Psoas muscle (tissue), 8 donors: Measurements from ENCODE around the gene DNASE1. TPM values are rescaled to one million over a fixed set of nuclear protein-coding genes. Genes with fewer than 3 reads are reported as not detected.

Source experiments
- ATAC-seq, 4 donors: fragments of 200-7000 bp; cut with Tn5 transposase; one replicate each; pipeline ENCODE4 v1.9.1; 2020; ENCODE audit warnings: moderate library complexity in 3 of 4, mild to moderate bottlenecking in 2 of 4
- DNase-seq, 2 donors: peaks; one replicate each; pipeline ENCODE4 v3.0.0-alpha.2; 2020
- H3K27ac ChIP-seq: fragments of 200-600 bp; one replicate; pipeline ENCODE4 v1.8.0; 2022
- H3K27me3 ChIP-seq, 3 donors: fragments of 200-600 bp in 1 of 3; one replicate each; pipeline versions ENCODE4 v1.6.1 to v1.8.0; 2013 to 2022; ENCODE audit warnings: low read length in 2 of 3, mild to moderate bottlenecking in 2 of 3, moderate library complexity in 1 of 3; ENCODE audit not compliant: insufficient read depth in 3 of 3
- H3K36me3 ChIP-seq, 2 donors: fragments of 200-600 bp in 1 of 2; one replicate each; pipeline versions ENCODE4 v1.6.1 to v1.8.0; 2013 to 2022; ENCODE audit warnings: low read depth in 1 of 2, mild to moderate bottlenecking in 1 of 2, moderate library complexity in 1 of 2; ENCODE audit not compliant: insufficient read depth in 1 of 2
- H3K4me1 ChIP-seq: fragments of 200-600 bp; one replicate; pipeline ENCODE4 v1.8.0; 2022
- H3K4me3 ChIP-seq: fragments of 200-600 bp; one replicate; pipeline ENCODE4 v1.8.0; 2022; ENCODE audit warnings: mild to moderate bottlenecking
- H3K9me3 ChIP-seq: fragments of 200-600 bp; one replicate; pipeline ENCODE4 v1.8.0; 2022
- WGBS, 3 donors: extraction: QIAGEN DNeasy Blood & Tissue Kit; methylation state at CpG; one replicate each; pipeline versions ENCODE4 v1.1.6 to v1.1.7; 2013; 5-methylcytosine and 5-hydroxymethylcytosine counted together
- intact Hi-C, 2 donors: fragments of 100-400 bp; cut with DNase I; formaldehyde crosslinking; loops; one replicate each; pipeline versions ENCODE4 v1.11.0 to v1.14.2; 2022
- polyA plus RNA-seq, 3 donors: library from polyadenylated mRNA; stranded (reverse); fragments of 200-250 nt; gene quantifications; one replicate each; pipeline ENCODE4 v1.2.3, GENCODE V29; 2013
- total RNA-seq, 4 donors: library from RNA; stranded (reverse); fragmentation: NEBNext Ultra II Directional in 2 of 4; extraction: Animal tissue kit (Norgen Biotek cat#: 25700) in 2 of 4; gene quantifications; one replicate each; pipeline versions ENCODE4 v1.2.1 to v1.2.4, GENCODE V29; 2021 to 2023
- TF ChIP-seq, protein P1 (sequence below): fragments of 200-600 bp; IDR thresholded peaks from one replicate; pipeline ENCODE4 v1.8.0; 2022; ENCODE audit warnings: antibody characterized with exemption
- donor health status: healthy with polysubstance abuse.
- donor health status: DM: no; HTN: no; CAD: no; lungs with moderate emphysema.
- donor health status: Bipolar disorder and iron deficiency.
- donor health status: healthy.
- donor health status: DM: yes; HTN: yes; CAD: no.
- donor health status: DM: no; HTN: no; CAD: no.
- donor health status: DM: no; HTN: no; CAD: no.
- donor health status: DM: yes; HTN: yes; CAD: no.

DNASE1 gene
- total and polyA plus RNA-seq, 7 donors, result 0.46 to 7.3 (median 3.1) TPM

DNA sequence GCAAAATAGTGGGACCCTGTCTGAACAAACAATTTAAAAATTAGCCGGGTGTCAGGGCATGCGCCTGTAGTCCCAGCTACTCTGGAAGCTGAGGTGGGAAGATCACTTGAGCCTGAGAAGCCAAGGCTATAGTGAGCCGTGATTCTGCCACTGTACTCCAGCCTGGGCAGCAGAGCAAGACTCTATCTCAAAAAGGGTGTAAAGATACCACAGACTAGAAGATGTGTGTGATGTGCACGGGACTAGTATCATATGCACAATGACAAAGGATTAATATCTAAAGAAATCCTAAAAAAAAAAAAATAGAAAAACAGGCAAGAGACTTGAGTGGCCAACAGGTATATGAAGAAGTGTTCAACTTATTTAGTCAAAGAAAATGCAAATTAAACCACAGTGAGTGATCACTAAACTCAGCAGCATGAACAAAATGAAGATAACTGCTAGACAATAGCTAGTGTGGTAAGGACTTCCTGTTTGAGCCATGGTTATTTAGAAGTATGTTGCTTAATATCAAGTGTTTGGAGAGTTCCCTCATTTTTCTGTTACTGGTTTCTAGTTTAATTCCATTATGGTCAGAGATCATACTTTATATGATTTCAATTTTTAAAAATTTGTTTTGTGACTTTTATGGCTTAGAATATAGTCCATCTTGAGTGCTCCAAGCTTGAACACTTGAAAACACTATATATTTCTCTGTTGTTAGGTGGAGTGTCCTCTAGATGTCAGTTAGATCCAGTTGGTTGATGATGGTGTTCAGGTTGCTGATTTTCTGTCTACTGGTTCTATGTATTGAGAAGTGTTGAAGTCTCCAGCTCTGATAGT, 28.4 kb upstream of the DNASE1 start:
- Histone ChIP-seq H3K27ac (no peak overlapping the region), H3K4me3 (no peak overlapping the region), H3K36me3 (no peaks in the 10 kb centered on the region), H3K4me1 (no peaks in the 10 kb centered on the region), H3K27me3 (no peaks in the 10 kb centered on the region), H3K9me3 (no peaks in the 10 kb centered on the region)
- intact Hi-C loops, result no loop called here
- TF ChIP-seq, protein P1, sequence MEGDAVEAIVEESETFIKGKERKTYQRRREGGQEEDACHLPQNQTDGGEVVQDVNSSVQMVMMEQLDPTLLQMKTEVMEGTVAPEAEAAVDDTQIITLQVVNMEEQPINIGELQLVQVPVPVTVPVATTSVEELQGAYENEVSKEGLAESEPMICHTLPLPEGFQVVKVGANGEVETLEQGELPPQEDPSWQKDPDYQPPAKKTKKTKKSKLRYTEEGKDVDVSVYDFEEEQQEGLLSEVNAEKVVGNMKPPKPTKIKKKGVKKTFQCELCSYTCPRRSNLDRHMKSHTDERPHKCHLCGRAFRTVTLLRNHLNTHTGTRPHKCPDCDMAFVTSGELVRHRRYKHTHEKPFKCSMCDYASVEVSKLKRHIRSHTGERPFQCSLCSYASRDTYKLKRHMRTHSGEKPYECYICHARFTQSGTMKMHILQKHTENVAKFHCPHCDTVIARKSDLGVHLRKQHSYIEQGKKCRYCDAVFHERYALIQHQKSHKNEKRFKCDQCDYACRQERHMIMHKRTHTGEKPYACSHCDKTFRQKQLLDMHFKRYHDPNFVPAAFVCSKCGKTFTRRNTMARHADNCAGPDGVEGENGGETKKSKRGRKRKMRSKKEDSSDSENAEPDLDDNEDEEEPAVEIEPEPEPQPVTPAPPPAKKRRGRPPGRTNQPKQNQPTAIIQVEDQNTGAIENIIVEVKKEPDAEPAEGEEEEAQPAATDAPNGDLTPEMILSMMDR, result no peak
- ATAC-seq (no peak), DNase-seq (no peak)
- 84 to 94% (median 86%) methylated on average over 4 of the region's 4 CpGs for WGBS, 3 donors

DNA sequence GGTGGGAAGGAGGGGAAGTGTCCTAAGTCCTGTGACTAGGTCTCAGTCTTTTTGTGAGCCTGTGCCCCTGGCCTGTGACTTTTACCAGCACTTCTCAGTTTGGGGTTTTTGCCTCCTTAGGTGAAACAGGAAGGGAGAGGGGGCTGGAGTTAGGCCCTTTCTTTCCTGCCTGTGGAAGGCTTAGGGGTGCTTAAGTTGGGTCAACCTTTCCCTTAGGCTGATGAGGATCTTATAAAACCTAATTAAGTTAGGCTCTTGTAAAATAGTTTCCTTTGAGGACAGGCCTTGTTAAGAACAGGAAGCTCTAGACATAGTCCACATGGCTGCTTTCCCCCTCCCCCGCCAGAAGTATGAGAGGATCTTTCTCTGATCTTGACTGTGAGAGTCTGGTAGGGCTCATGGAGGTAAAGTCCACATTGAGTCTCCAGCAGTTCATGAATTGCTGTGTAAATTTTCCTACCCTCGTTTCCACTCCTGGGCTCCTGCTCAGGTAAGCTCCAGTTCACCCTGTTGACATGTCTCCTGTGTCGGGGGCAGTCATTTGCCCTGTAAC, 17.0 kb upstream of the DNASE1 start:
- TF ChIP-seq, protein P1, result no peak
- H3K36me3 ChIP-seq, result peaks cover 0 to 11% of the 10 kb centered on the region in 2 donors
- no peaks in the 10 kb centered on the region for H3K9me3 ChIP-seq
- H3K27ac ChIP-seq, result no peak overlapping the region
- ATAC-seq (no peak), DNase-seq (no peak)
- 65 to 78% (median 74%) methylated on average over 3 of the region's 3 CpGs for WGBS, 3 donors
- no peaks in the 10 kb centered on the region for H3K27me3 ChIP-seq
- H3K4me1 ChIP-seq, result no peaks in the 10 kb centered on the region
- H3K4me3 ChIP-seq, result no peak overlapping the region
- intact Hi-C loops, result no loop called here

DNA sequence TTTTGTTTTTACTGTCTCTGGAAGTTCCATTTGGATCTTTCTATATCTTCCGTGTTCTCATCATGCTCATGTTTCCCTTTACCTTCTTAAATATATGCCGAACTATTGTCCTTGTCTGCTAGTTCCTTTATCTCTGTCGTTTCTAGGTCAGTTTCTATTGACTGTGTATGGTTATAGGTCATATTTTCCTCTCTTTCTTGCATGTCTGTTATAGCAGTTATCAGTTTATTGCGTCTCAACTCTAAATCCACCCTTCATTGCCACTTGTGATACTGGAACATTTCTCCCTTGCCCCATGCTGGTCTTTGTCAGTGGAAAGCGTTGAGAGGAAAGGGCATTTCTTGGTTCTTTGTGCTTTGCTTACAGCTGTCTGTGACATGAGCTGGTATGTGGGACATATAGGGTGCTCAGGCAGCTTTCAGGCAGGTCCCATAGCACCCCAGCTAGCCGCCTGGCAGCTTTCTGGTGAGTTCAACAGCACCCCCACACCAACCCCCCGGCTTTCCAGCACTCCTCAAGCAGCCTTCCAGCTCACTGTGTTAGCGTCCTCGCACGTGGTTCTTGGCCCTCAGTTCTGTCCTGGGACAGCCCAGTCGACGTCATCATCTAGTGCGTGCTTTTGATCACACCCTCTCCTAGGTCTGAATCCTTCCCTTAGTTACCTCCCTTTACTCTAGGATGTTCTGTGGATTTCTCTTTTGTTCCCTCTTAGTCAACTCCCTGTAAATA, 15.4 kb upstream of the DNASE1 start:
- intact Hi-C loops, result no loop called here
- Histone ChIP-seq H3K27me3 (no peaks in the 10 kb centered on the region), H3K9me3 (no peaks in the 10 kb centered on the region), H3K4me1 (no peaks in the 10 kb centered on the region), H3K36me3 (peaks cover 0 to 17% of the 10 kb centered on the region in 2 donors), H3K27ac (no peak overlapping the region), H3K4me3 (no peak overlapping the region)
- 92 to 94% (median 93%) methylated on average over 13 of the region's 13 CpGs for WGBS, 3 donors
- DNase-seq (no peak), ATAC-seq (no peak)
- TF ChIP-seq, protein P1, result no peak

DNA sequence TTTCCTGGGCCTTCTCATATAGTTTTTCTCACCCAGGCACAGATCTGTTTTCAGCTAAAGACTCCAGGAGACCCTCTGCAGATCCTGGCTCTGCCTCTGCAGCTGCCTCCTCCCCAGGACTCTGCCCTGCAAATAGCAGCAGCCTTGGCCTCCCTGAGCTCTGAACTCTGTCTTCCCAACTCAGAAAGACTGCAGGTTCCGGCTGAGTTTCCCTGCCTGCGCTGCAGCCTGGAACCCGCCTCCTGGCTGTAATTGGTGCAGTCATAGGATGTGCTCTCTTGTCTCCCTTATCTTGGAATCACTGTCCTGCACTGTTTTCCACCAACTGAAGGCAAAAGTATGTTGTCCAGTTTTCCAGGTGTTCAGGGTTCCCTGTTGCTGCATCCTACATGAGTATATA, 14.3 kb upstream of the DNASE1 start:
- ATAC-seq, result no peak
- Histone ChIP-seq H3K36me3 (peaks cover 0 to 17% of the 10 kb centered on the region in 2 donors), H3K4me3 (no peak overlapping the region), H3K4me1 (no peaks in the 10 kb centered on the region), H3K9me3 (no peaks in the 10 kb centered on the region), H3K27ac (no peak overlapping the region), H3K27me3 (no peaks in the 10 kb centered on the region)
- intact Hi-C loops, result no loop called here
- WGBS, 3 donors, result 94 to 97% (median 97%) methylated on average over 3 of the region's 3 CpGs
- TF ChIP-seq, protein P1, result no peak
- no peak for DNase-seq
